ENCODE measurements around the gene HS6ST1. TPM values are rescaled to one million over a fixed set of nuclear protein-coding genes. Genes with fewer than 3 reads are reported as not detected.
"Not testable (repeated sequence)": the region's sequence is repeated elsewhere in the genome, so short reads cannot be mapped to it uniquely, and the experiment has no call there.

HS6ST1 gene
- total RNA-seq, 1 experiment from 2014 or later, result 20.3 TPM

GRCh38 chr2:128268611-128269010 lies 50.1 kb downstream of the HS6ST1 start:
- DNase-seq (ENCODE audit: low spot score), result not testable (repeated sequence)

GRCh38 chr2:128268145-128268544 lies 50.5 kb downstream of the HS6ST1 start:
- not testable (repeated sequence) for DNase-seq (ENCODE audit: low spot score)

- peak; percentile 2 for DNase-seq (ENCODE audit: low spot score)
Measured at GRCh38 chr2:128267649-128268048, 51.0 kb downstream of the HS6ST1 start.

GRCh38 chr2:128267197-128267596 lies 51.5 kb downstream of the HS6ST1 start:
- DNase-seq (ENCODE audit: low spot score), result not testable (repeated sequence)

- not testable (repeated sequence) for DNase-seq (ENCODE audit: low spot score)
Measured at GRCh38 chr2:128266463-128266862, 52.2 kb downstream of the HS6ST1 start.

GRCh38 chr2:128265608-128265993 lies 53.1 kb downstream of the HS6ST1 start:
- not testable (repeated sequence) for DNase-seq (ENCODE audit: low spot score)

GRCh38 chr2:128264881-128265607 lies 53.6 kb downstream of the HS6ST1 start:
- DNase-seq (ENCODE audit: low spot score), result no peak

- DNase-seq (ENCODE audit: low spot score), result no peak
Measured at GRCh38 chr2:128263902-128264331, 54.8 kb downstream of the HS6ST1 start.

- DNase-seq (ENCODE audit: low spot score), result no peak
Measured at GRCh38 chr2:128262315-128263253, 56.1 kb downstream of the HS6ST1 start.

GRCh38 chr2:128261245-128262128 lies 57.2 kb downstream of the HS6ST1 start:
- DNase-seq (ENCODE audit: low spot score), result no peak

GRCh38 chr2:128260239-128261138 lies 58.2 kb downstream of the HS6ST1 start:
- peak; percentile 44 for DNase-seq (ENCODE audit: low spot score)

- DNase-seq (ENCODE audit: low spot score), result no peak
Measured at GRCh38 chr2:128259585-128259984, 59.1 kb downstream of the HS6ST1 start.

- no peak for DNase-seq (ENCODE audit: low spot score)
Measured at GRCh38 chr2:128258218-128258617, 60.5 kb downstream of the HS6ST1 start.

GRCh38 chr2:128252501-128252900 lies 66.2 kb downstream of the HS6ST1 start:
- DNase-seq (ENCODE audit: low spot score), result no peak

- not testable (repeated sequence) for DNase-seq (ENCODE audit: low spot score)
Measured at GRCh38 chr2:128252086-128252485, 66.6 kb downstream of the HS6ST1 start.

GRCh38 chr2:128250229-128251025 lies 68.2 kb downstream of the HS6ST1 start:
- DNase-seq (ENCODE audit: low spot score), result no peak

- DNase-seq (ENCODE audit: low spot score), result no peak
Measured at GRCh38 chr2:128249555-128249954, 69.1 kb downstream of the HS6ST1 start.

GRCh38 chr2:128245813-128246212 lies 72.9 kb downstream of the HS6ST1 start:
- DNase-seq (ENCODE audit: low spot score), result no peak

GRCh38 chr2:128241896-128242295 lies 76.8 kb downstream of the HS6ST1 start:
- no peak for DNase-seq (ENCODE audit: low spot score)

Data from H4 (cell line).